Caco-2 (cell line): Measurements from ENCODE around the gene DGCR2. TPM values are rescaled to one million over a fixed set of nuclear protein-coding genes. Genes with fewer than 3 reads are reported as not detected.

ENCODE experiments used
- BruUV-seq: library from RNA; stranded (reverse); fragments of 400-500 nt; replicated peaks from 2 replicates; lab custom pipeline; 2021; lab: Mats Ljungman, UMichigan
- CTCF ChIA-PET: fragments of 300-600 bp; sonication (Branson Sonifier 250); formaldehyde crosslinking; loops from one replicate; lab custom pipeline; 2022; ENCODE audit warnings: antibody characterized with exemption; lab: Charles Lee
- POLR2A ChIA-PET: fragments of 300-600 bp; sonication (Branson Sonifier 250); formaldehyde crosslinking; loops from one replicate; lab custom pipeline; 2022; ENCODE audit warnings: antibody characterized with exemption; lab: Charles Lee
- DNase-seq, 2 experiments: peaks; one replicate each; pipeline versions ENCODE4 v3.0.0 to v3.0.0-alpha.2; 2020 to 2022
- H3K27me3 ChIP-seq: replicated peaks from 2 replicates; pipeline ENCODE4 v1.6.0; 2011; ENCODE audit warnings: low read length; ENCODE audit not compliant: control insufficient read depth, insufficient read depth
- H3K36me3 ChIP-seq: 2 replicates; pipeline ENCODE4 v1.5.1; 2011; ENCODE audit warnings: low read length; ENCODE audit not compliant: control insufficient read depth, insufficient read depth
- H3K4me1 ChIP-seq: fragments of 250-450 bp; sonication (Bioruptor Pico); 2 replicates; pipeline ENCODE4 v1.5.1; 2020; ENCODE audit warnings: mild to moderate bottlenecking
- H3K4me3 ChIP-seq: 2 replicates; pipeline ENCODE4 v1.5.1; 2011; ENCODE audit warnings: low read depth, mild to moderate bottlenecking, control low read depth, low read length
- H3K9me3 ChIP-seq: fragments of 250-450 bp; sonication (Bioruptor Pico); 2 replicates; pipeline ENCODE4 v1.5.1; 2020; ENCODE audit warnings: mild to moderate bottlenecking, moderate library complexity
- H3K27ac Mint-ChIP-seq: one replicate; pipeline ENCODE4 v1.8.0; 2022; ENCODE audit warnings: mixed read lengths; ENCODE audit not compliant: unreplicated experiment
- H3K27me3 Mint-ChIP-seq: one replicate; pipeline ENCODE4 v1.8.0; 2022; ENCODE audit warnings: mixed read lengths; ENCODE audit not compliant: insufficient read depth, unreplicated experiment
- H3K36me3 Mint-ChIP-seq: one replicate; pipeline ENCODE4 v1.8.0; 2022; ENCODE audit warnings: mild to moderate bottlenecking, mixed read lengths; ENCODE audit not compliant: insufficient read depth, unreplicated experiment
- H3K4me1 Mint-ChIP-seq: one replicate; pipeline ENCODE4 v1.8.0; 2022; ENCODE audit warnings: low read depth, mixed read lengths; ENCODE audit not compliant: unreplicated experiment
- H3K4me3 Mint-ChIP-seq: one replicate; pipeline ENCODE4 v1.8.0; 2022; ENCODE audit warnings: mild to moderate bottlenecking, moderate library complexity, mixed read lengths; ENCODE audit not compliant: unreplicated experiment
- H3K9me3 Mint-ChIP-seq: one replicate; pipeline ENCODE4 v1.8.0; 2022; ENCODE audit warnings: mixed read lengths; ENCODE audit not compliant: unreplicated experiment
- intact Hi-C: fragments of 100-400 bp; cut with micrococcal nuclease; formaldehyde crosslinking; loops from one replicate; pipeline ENCODE4 v1.10.0; 2022; ENCODE audit not compliant: unreplicated experiment
- total RNA-seq: library from RNA; stranded (reverse); gene quantifications from 2 replicates; pipeline ENCODE4 v1.2.3, GENCODE V29; 2022
- TF ChIP-seq, protein P1 (sequence below), 2 experiments: fragments of 200-600 bp in 1 of 2; IDR thresholded peaks; 1 replicate in 1 of 2; 2 replicates in 1 of 2; pipeline versions ENCODE4 v1.5.1 to v1.8.0; 2011 to 2022; ENCODE audit warnings: antibody characterized with exemption in 1 of 2, control low read depth in 1 of 2, inconsistent platforms in 1 of 2, low read depth in 1 of 2, low read length in 1 of 2, mild to moderate bottlenecking in 1 of 2, moderate library complexity in 1 of 2; ENCODE audit not compliant: insufficient read depth in 1 of 2, severe bottlenecking in 1 of 2, unreplicated experiment in 1 of 2

The DGCR2 gene
- total RNA-seq, 1 experiment from 2014 or later: 67.9 TPM

DNA sequence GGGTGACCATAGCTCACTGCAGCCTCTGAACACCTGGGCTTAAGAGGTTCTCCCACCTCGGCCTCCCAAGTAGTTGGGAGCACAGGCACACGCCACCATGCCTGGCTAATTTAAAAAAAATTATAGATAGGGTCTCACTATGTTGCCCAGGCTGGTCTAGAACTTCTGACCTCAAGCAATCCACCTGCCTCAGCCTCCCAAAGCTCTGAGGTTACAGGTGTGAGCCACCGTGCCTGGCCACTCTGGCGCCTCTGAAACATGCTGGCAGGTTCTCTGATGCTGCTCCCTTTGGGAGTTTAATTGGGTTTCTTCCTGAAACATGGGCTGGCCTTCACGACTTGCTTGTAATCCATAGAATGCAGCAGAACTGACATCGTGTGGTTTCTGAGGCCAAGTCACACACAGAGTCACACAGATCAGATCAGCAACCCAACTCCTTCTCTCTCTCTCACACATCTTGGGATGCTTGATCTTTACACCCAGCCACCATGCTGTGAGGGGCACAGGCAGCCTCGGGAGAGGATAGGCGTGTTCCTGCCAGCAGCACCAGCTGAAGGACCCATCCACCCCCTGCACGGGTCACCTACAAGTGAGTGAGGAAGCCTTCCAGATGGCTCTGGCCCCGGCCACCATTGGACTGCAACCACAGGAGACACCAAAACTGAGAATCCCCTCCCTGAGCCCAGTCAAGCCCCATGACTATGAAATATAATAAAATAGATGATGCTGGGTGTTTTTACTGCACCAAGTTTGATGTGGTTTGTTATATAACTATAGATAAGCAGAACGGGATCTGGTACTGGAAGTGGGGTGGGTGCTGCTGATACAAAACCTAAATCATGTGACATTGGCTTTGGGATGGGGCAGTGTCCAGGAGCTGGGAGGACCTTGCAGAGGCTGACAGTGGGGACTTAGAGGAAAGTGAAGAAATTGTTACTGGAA lies 31.0 kb upstream of the DGCR2 start:
- Histone ChIP-seq H3K4me3 (no peak overlapping the region), H3K27me3 (no peaks in the 10 kb centered on the region), H3K9me3 (no peaks in the 10 kb centered on the region), H3K4me1 (no peaks in the 10 kb centered on the region), H3K36me3 (no peaks in the 10 kb centered on the region)
- TF ChIP-seq, protein P1, sequence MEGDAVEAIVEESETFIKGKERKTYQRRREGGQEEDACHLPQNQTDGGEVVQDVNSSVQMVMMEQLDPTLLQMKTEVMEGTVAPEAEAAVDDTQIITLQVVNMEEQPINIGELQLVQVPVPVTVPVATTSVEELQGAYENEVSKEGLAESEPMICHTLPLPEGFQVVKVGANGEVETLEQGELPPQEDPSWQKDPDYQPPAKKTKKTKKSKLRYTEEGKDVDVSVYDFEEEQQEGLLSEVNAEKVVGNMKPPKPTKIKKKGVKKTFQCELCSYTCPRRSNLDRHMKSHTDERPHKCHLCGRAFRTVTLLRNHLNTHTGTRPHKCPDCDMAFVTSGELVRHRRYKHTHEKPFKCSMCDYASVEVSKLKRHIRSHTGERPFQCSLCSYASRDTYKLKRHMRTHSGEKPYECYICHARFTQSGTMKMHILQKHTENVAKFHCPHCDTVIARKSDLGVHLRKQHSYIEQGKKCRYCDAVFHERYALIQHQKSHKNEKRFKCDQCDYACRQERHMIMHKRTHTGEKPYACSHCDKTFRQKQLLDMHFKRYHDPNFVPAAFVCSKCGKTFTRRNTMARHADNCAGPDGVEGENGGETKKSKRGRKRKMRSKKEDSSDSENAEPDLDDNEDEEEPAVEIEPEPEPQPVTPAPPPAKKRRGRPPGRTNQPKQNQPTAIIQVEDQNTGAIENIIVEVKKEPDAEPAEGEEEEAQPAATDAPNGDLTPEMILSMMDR (IDR thresholded peaks at IDR 0.05; ENCODE audit: insufficient read depth in 1 of 2, low read depth in 1 of 2, low read length in 1 of 2, severe bottlenecking in 1 of 2, unreplicated experiment in 1 of 2): no peak
- H3K36me3 Mint-ChIP-seq: no peaks in the 10 kb centered on the region
- ChIA-PET POLR2A (no interaction called here), CTCF (no interaction called here)
- H3K4me1 Mint-ChIP-seq: no peaks in the 10 kb centered on the region
- no peak for DNase-seq
- no TSS peak for BruUV-seq
- H3K9me3 Mint-ChIP-seq: no peaks in the 10 kb centered on the region
- peaks cover 16% of the 10 kb centered on the region for H3K27me3 Mint-ChIP-seq
- H3K4me3 Mint-ChIP-seq: no peak overlapping the region
- intact Hi-C loops: no loop called here
- no peak overlapping the region for H3K27ac Mint-ChIP-seq

DNA sequence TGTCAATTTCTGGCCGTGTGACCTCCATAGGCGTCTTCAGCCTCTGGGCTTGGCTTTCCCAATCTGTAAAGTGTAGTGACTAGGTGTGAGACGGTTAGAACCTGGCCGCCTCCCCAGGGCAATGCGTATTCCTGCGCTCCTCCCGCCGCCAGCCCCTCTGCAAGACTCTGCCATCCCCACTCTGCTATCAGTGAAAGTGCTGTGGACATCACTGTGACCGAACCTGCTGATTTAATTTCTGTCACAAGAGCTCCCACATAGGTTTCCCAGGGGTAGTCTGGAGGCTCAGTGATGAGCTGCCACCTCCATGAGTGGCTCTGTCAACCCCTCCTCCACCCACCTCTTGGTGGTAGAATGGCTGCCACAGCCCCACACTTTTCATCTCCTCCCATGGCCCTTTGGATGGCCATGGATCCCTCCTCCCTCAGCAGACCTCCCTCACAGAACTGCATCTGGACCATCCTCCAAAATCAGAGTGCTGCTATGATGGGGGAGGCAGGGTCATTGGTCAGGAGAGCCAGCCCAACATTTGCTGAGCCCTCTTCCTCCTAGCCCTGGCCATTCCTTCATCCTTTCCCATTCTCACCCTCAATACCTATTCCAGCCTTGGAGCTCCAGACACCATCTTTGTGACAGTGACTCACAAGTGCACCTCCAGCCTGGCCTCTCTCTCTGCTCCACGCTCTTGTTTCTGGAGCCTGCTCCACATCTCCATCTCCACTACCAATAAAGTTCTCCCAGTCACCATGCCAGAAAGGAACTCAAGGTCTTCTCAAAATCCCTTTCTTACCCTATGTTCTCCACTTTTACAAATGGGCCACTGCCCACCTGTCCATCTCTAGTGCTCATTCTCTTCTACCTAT lies 29.3 kb upstream of the DGCR2 start:
- POLR2A ChIA-PET: no interaction called here
- no TSS peak for BruUV-seq
- no peaks in the 10 kb centered on the region for H3K27me3 ChIP-seq
- no peaks in the 10 kb centered on the region for H3K36me3 ChIP-seq
- no peak overlapping the region for H3K4me3 ChIP-seq
- H3K4me1 ChIP-seq: no peaks in the 10 kb centered on the region
- peak overlapping the region; percentile 59 for H3K4me3 Mint-ChIP-seq
- intact Hi-C loops: no loop called here
- no peaks in the 10 kb centered on the region for H3K36me3 Mint-ChIP-seq
- H3K9me3 Mint-ChIP-seq: no peaks in the 10 kb centered on the region
- CTCF ChIA-PET: interaction anchor here (1.6 kb wide), 1 partner anchor 27 kb away, joined by 3 read pairs; the partner anchor contains the start of gene SLC25A1
- DNase-seq: no peak
- TF ChIP-seq, protein P1 (IDR thresholded peaks at IDR 0.05; ENCODE audit: insufficient read depth in 1 of 2, low read depth in 1 of 2, low read length in 1 of 2, severe bottlenecking in 1 of 2, unreplicated experiment in 1 of 2): no peak
- no peaks in the 10 kb centered on the region for H3K9me3 ChIP-seq
- peaks cover 20% of the 10 kb centered on the region for H3K27me3 Mint-ChIP-seq
- H3K4me1 Mint-ChIP-seq: no peaks in the 10 kb centered on the region
- H3K27ac Mint-ChIP-seq: no peak overlapping the region
